ENCODE results near the gene COL23A1. TPM values are rescaled to one million over a fixed set of nuclear protein-coding genes. Genes with fewer than 3 reads are reported as not detected.

COL23A1 gene
- total and polyA plus RNA-seq, 2 of the 8 experiments (the other 6 are each of a cell fraction or from before 2014, with no cell fraction given): 3.1 to 4.7 TPM

DNA sequence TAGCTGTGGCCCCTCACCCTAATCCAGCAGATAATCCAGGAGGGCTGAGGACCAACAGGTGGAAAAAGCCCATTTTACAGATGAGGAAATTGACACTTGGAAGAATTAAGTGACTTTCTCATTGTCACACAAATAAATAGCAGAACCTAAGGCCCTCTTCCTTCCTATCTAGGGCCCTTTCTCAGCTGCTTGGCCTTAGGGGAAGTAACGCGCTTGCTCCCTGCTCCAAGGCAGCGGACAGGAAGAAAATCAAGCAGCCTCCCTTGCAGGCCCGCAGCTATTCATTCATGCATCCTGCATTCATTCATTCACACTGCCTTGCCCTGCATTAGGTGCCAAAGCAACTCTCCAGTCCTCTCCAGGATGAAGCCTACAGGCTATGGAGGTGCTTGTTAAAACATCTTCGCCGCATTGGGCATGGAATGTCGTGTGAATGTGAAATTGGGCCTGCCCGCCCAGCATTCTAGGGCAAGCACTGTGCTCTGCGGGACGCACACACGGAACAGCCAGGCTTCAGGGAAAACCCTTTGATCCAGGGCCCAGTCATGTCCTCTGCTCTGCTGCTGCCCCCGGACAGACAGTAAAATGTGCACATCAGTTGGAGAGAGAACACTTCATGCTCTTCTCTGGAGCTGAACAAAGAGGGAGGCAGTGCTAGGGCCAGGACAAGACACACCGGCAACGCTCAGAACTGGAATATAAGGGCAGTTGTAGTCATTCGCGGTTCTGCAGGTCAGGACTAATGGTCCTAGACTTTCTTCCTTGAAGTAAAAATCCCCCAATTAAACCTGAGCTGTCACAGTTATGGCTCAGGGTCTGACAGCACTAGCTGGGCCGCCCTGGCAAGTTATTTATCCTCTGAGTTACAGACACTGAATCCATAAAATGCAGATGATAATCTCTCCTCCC is 166.0 kb downstream of the COL23A1 start:
- Histone ChIP-seq H3K4ac (replicated peaks; ENCODE audit: insufficient read length, low read depth, low read length) (no peak overlapping the region), H2BK5ac (ENCODE audit: low read depth, low read length) (no peak overlapping the region), H3K23me2 (ENCODE audit: low read depth, low read length) (no peaks in the 10 kb centered on the region), H4K91ac (replicated peaks; ENCODE audit: insufficient read length, low read length) (no peak overlapping the region), H3K9ac (replicated peaks in 1 of 4; ENCODE audit: extremely low read depth in 1 of 4, low read depth in 3 of 4, low read length in 3 of 4) (peak overlapping the region in 1 of 4 experiments; percentile 1; a peak in 1 of 7 replicates), H2BK12ac (ENCODE audit: low read depth, low read length) (0 out of 2 replicates have a peak overlapping the region, but pooled peaks have one; percentile 10), H2BK15ac (ENCODE audit: low read length) (0 out of 2 replicates have a peak overlapping the region, but pooled peaks have one; percentile 90), H3K14ac (ENCODE audit: insufficient read length) (no peak overlapping the region), H4K20me1 (replicated peaks in 1 of 2; ENCODE audit: control insufficient read depth in 1 of 2, insufficient read depth in 2 of 2, low read length in 2 of 2) (no peaks in the 10 kb centered on the region), H2BK20ac (ENCODE audit: low read length) (no peak overlapping the region), H3K56ac (replicated peaks; ENCODE audit: insufficient read length, low read depth, low read length) (no peak overlapping the region), H4K5ac (ENCODE audit: insufficient read length, low read depth, low read length) (no peak overlapping the region), H2BK120ac (replicated peaks; ENCODE audit: low read depth, low read length) (no peak overlapping the region), H2AFZ (ENCODE audit: low read length) (no peak overlapping the region), H3K23ac (ENCODE audit: insufficient read length) (no peak overlapping the region), H3K79me1 (ENCODE audit: low read depth, low read length) (no peaks in the 10 kb centered on the region; the same call in 1 of the 2 replicates), H3K4me1 (replicated peaks in 1 of 4; ENCODE audit: control insufficient read depth in 3 of 4, insufficient read depth in 4 of 4, low read length in 3 of 4) (peaks cover 16 to 35% (median 21%) of the 10 kb centered on the region in 4 experiments), H3K4me2 (ENCODE audit: insufficient read depth in 1 of 2, low read depth in 2 of 2, low read length in 2 of 2) (no peak overlapping the region), H2AK5ac (ENCODE audit: low read depth, low read length) (peak overlapping the region; percentile 77; the same call in 1 of the 2 replicates), H3K79me2 (ENCODE audit: control insufficient read depth in 1 of 2, insufficient read depth in 2 of 2, low read length in 2 of 2) (no peaks in the 10 kb centered on the region), H3K9me3 (ENCODE audit: insufficient read depth in 2 of 2, low read depth in 1 of 2, low read length in 1 of 2) (no peaks in the 10 kb centered on the region), H4K8ac (ENCODE audit: extremely low read depth, insufficient read depth, low read length) (no peak overlapping the region), H3K36me3 (ENCODE audit: control insufficient read depth in 2 of 4, insufficient read depth in 4 of 4, low read length in 3 of 4) (no peaks in the 10 kb centered on the region), H3K27me3 (replicated peaks in 1 of 4; ENCODE audit: control insufficient read depth in 3 of 4, extremely low read depth in 1 of 4, insufficient read depth in 3 of 4, low read length in 3 of 4) (no peaks in the 10 kb centered on the region), H3K27ac (ENCODE audit: low read depth, low read length) (no peak overlapping the region), H3K18ac (ENCODE audit: extremely low read depth, low read length) (no peak overlapping the region; the same call in 1 of the 2 replicates), H3K4me3 (ENCODE audit: extremely low read depth in 1 of 4, insufficient read depth in 2 of 4, low read depth in 3 of 4, low read length in 4 of 4) (no peak overlapping the region)
- 90% methylated on average over 17 of the region's 17 CpGs; no CpG with 5 or more reads in 1 of the 2 experiments for WGBS, 2 experiments (ENCODE audit: extremely low coverage in 1 of 2, insufficient coverage in 1 of 2, insufficient read length in 1 of 2, insufficient replicate concordance in 2 of 2, low coverage in 1 of 2, low lambda C conversion rate in 2 of 2, missing lambda C conversion rate in 1 of 2)
- ChIA-PET CTCF (ENCODE audit: partially characterized antibody) (interaction anchor here (1.1 to 3.3 kb wide), 3 partner anchors 10 to 126 kb away, joined by 3 to 15 read pairs (median 3); no protein-coding TSS in a partner anchor), POLR2A (ENCODE audit: partially characterized antibody) (no interaction called here)
- FAIRE-seq (no peak), DNase-seq (ENCODE audit: low read depth in 1 of 2, low spot score in 2 of 2) (peak in 1 of 2 experiments; percentile 38)
- TF ChIP-seq KDM1A (IDR thresholded peaks at IDR 0.05; ENCODE audit: borderline replicate concordance, low read length) (no peak), SP2 (IDR thresholded peaks at IDR 0.05; ENCODE audit: low read length) (no peak), POLR2A (IDR thresholded peaks at IDR 0.05; ENCODE audit: control extremely low read depth in 1 of 2, low read depth in 2 of 2, low read length in 2 of 2) (no peak)

All from H1 (cell line).